ENCODE measurements around the gene RBM25. TPM values are rescaled to one million over a fixed set of nuclear protein-coding genes. Genes with fewer than 3 reads are reported as not detected.

RBM25 gene
- total RNA-seq, 4 donors from 2014 or later = 53.1 to 157 (median 96.4) TPM

DNA sequence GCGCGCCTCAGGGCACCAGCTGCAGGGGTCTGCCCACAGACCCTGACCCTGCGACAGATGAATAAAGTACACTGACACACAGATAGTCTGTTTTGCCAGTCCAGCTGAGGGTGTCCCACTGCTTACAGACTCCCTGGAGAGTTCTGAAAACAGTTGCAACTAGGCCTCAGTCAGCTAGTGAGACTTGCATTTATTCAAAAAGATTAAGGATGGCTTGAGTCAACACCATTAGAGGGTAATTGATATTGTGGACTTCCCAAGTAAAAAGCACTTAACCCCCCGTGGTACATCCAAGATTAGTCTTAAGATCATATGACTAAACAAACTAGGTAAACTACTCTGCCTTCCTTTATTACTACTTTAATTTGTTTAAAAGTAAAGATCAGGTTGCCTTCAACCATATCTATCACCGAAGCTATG, 66.8 kb downstream of the RBM25 start:
- 79 to 81% methylated on average over 2 to 5 of the region's 5 CpGs for WGBS, 2 donors (ENCODE audit: low coverage in 1 of 2)
- no peaks in the 10 kb centered on the region for H3K9me3 ChIP-seq
- H3K36me3 ChIP-seq = peaks cover 0 to 6% (median under 1%) of the 10 kb centered on the region in 4 donors
- in situ Hi-C loops (cut with MboI; ENCODE audit: low pct_ligation_motif_present in 1 of 4, low pct_unique_long_range_greater_than_20kb in 1 of 4, low sequenced_read_pairs in 3 of 4) = no loop called here
- H3K27ac ChIP-seq = no peak overlapping the region
- H3K27me3 ChIP-seq = no peaks in the 10 kb centered on the region
- H3K4me1 ChIP-seq = no peaks in the 10 kb centered on the region
- DNase-seq = no peak
- intact Hi-C loops (cut with DNase I; ENCODE audit: low total_unique reads) = no loop called here
- TF ChIP-seq, protein P1, sequence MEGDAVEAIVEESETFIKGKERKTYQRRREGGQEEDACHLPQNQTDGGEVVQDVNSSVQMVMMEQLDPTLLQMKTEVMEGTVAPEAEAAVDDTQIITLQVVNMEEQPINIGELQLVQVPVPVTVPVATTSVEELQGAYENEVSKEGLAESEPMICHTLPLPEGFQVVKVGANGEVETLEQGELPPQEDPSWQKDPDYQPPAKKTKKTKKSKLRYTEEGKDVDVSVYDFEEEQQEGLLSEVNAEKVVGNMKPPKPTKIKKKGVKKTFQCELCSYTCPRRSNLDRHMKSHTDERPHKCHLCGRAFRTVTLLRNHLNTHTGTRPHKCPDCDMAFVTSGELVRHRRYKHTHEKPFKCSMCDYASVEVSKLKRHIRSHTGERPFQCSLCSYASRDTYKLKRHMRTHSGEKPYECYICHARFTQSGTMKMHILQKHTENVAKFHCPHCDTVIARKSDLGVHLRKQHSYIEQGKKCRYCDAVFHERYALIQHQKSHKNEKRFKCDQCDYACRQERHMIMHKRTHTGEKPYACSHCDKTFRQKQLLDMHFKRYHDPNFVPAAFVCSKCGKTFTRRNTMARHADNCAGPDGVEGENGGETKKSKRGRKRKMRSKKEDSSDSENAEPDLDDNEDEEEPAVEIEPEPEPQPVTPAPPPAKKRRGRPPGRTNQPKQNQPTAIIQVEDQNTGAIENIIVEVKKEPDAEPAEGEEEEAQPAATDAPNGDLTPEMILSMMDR (IDR thresholded peaks at IDR 0.05) = no peak
- no peak for TF ChIP-seq POLR2AphosphoS5 (IDR thresholded peaks at IDR 0.05)
- TF ChIP-seq POLR2A (IDR thresholded peaks at IDR 0.05) = no peak
- no peak for TF ChIP-seq EP300 (IDR thresholded peaks at IDR 0.05; ENCODE audit: low read depth)
- no peak overlapping the region for H3K4me3 ChIP-seq

DNA sequence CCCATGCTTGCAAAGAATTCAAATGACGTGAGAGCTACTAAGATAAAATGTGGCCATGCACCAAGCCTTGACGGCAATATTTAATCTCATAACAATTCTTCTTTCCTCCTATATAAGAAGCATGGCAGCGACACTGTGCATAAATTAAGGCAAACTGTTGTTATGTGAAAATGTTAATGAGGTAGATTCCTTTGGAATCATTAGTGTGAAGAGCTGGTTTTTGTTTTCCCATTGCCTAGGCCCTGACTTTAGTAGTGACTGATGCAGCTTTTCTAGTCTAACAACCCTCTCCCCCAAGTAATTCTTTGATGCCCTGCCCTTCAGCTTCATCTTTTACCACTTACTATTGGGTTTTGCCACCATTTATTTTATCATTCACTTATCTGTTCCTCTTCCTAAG, 67.4 kb downstream of the RBM25 start:
- H3K36me3 ChIP-seq = peaks cover 0 to 5% (median 0%) of the 10 kb centered on the region in 4 donors
- WGBS, 2 donors (ENCODE audit: low coverage in 1 of 2) = 90 to 93% methylated on average over 3 of the region's 3 CpGs
- H3K9me3 ChIP-seq = no peaks in the 10 kb centered on the region
- TF ChIP-seq POLR2A (IDR thresholded peaks at IDR 0.05) (no peak), POLR2AphosphoS5 (IDR thresholded peaks at IDR 0.05) (no peak), EP300 (IDR thresholded peaks at IDR 0.05; ENCODE audit: low read depth) (no peak)
- TF ChIP-seq, protein P1 (IDR thresholded peaks at IDR 0.05) = no peak
- DNase-seq = no peak
- H3K27ac ChIP-seq = no peak overlapping the region
- no peaks in the 10 kb centered on the region for H3K27me3 ChIP-seq
- in situ Hi-C loops (cut with MboI; ENCODE audit: low pct_ligation_motif_present in 1 of 4, low pct_unique_long_range_greater_than_20kb in 1 of 4, low sequenced_read_pairs in 3 of 4) (no loop called here), intact Hi-C loops (cut with DNase I; ENCODE audit: low total_unique reads) (no loop called here)
- no peaks in the 10 kb centered on the region for H3K4me1 ChIP-seq
- H3K4me3 ChIP-seq = no peak overlapping the region

DNA sequence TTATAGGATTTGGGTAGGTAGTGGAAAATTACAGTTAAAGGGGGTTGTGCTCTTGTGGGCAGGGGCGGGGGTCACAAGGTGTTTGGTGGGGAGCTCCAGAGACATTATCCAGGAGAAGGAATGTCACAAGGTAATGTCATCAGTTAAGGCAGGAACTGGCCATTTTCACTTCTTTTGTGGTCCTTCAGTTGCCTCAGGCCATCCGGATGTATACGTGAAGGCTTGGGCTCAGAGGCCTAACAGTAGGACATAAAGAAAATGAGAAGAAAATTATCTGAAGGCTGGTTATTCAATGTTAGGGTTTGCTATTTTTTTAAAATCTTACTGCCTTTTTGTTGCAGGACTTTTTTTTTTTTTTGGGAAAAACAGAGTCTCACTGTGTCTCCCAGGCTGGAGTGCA, 75.5 kb downstream of the RBM25 start:
- TF ChIP-seq EP300 (IDR thresholded peaks at IDR 0.05; ENCODE audit: low read depth) (no peak), POLR2A (IDR thresholded peaks at IDR 0.05) (no peak), POLR2AphosphoS5 (IDR thresholded peaks at IDR 0.05) (no peak)
- TF ChIP-seq, protein P1 (IDR thresholded peaks at IDR 0.05) = no peak
- intact Hi-C loops (cut with DNase I; ENCODE audit: low total_unique reads) (no loop called here), in situ Hi-C loops (cut with MboI; ENCODE audit: low pct_ligation_motif_present in 1 of 4, low pct_unique_long_range_greater_than_20kb in 1 of 4, low sequenced_read_pairs in 3 of 4) (no loop called here)
- Histone ChIP-seq H3K27me3 (no peaks in the 10 kb centered on the region), H3K27ac (no peak overlapping the region), H3K9me3 (no peaks in the 10 kb centered on the region), H3K36me3 (no peaks in the 10 kb centered on the region), H3K4me3 (no peak overlapping the region), H3K4me1 (peaks cover 5 to 21% (median 14%) of the 10 kb centered on the region in 4 donors)
- no peak for DNase-seq
- WGBS, 2 donors (ENCODE audit: low coverage in 1 of 2) = 95% methylated on average over 3 of the region's 3 CpGs

GRCh38 chr14:73136085-73136386, 77.7 kb downstream of the RBM25 start:
- no peak for DNase-seq
- TF ChIP-seq POLR2AphosphoS5 (IDR thresholded peaks at IDR 0.05) (no peak), POLR2A (IDR thresholded peaks at IDR 0.05) (no peak), EP300 (IDR thresholded peaks at IDR 0.05; ENCODE audit: low read depth) (no peak)
- TF ChIP-seq, protein P1 (IDR thresholded peaks at IDR 0.05) = no peak
- peak overlapping the region in 3 of 4 donors; percentile 83 to 95 (median 87) for H3K4me3 ChIP-seq
- H3K27ac ChIP-seq = peak overlapping the region; percentile 97 to 100 (median 98)
- 4% methylated on average over 16 of the region's 16 CpGs; no CpG with 5 or more reads in 1 of the 2 donors for WGBS, 2 donors (ENCODE audit: low coverage in 1 of 2)
- in situ Hi-C loops (cut with MboI; ENCODE audit: low pct_ligation_motif_present in 1 of 4, low pct_unique_long_range_greater_than_20kb in 1 of 4, low sequenced_read_pairs in 3 of 4) = no loop called here
- intact Hi-C loops (cut with DNase I; ENCODE audit: low total_unique reads) = no loop called here
- H3K4me1 ChIP-seq = peaks cover 5 to 24% (median 14%) of the 10 kb centered on the region in 4 donors
- no peaks in the 10 kb centered on the region for H3K9me3 ChIP-seq
- no peaks in the 10 kb centered on the region for H3K36me3 ChIP-seq
- no peaks in the 10 kb centered on the region for H3K27me3 ChIP-seq
